H1 (cell line): ENCODE results near the gene CDK5RAP2. TPM values are rescaled to one million over a fixed set of nuclear protein-coding genes. Genes with fewer than 3 reads are reported as not detected.

ENCODE experiments used
- CTCF ChIA-PET: fragments of 300-600 bp; sonication (Branson Sonifier 250); formaldehyde crosslinking; loops from one replicate; lab custom pipeline; 2021; ENCODE audit not compliant: partially characterized antibody; lab: Charles Lee
- POLR2A ChIA-PET: fragments of 300-600 bp; sonication (Branson Sonifier 250); formaldehyde crosslinking; loops from one replicate; lab custom pipeline; 2021; ENCODE audit warnings: inconsistent platforms; ENCODE audit not compliant: partially characterized antibody; lab: Charles Lee
- DNase-seq, 2 experiments: peaks; one replicate each; pipeline versions ENCODE4 v3.0.0 to v3.0.0-alpha.2; 2010 to 2022; ENCODE audit warnings: low spot score in 2 of 2, low read depth in 1 of 2, mixed read lengths in 1 of 2
- FAIRE-seq: peaks from 2 replicates; lab custom pipeline; 2011; peaks lifted over from hg19 to GRCh38; lab: Jason Lieb, UNC
- H2AFZ ChIP-seq: 2 replicates; pipeline ENCODE4 v1.8.1; 2012; ENCODE audit warnings: low read length, inconsistent platforms
- H2AK5ac ChIP-seq: 2 replicates; pipeline ENCODE4 v1.6.1; 2013; ENCODE audit warnings: low read depth, low read length
- H2BK120ac ChIP-seq: replicated peaks from 2 replicates; pipeline ENCODE3; 2013; ENCODE audit warnings: low read depth, low read length, inconsistent platforms
- H2BK12ac ChIP-seq: 2 replicates; pipeline ENCODE4 v1.6.1; 2013; ENCODE audit warnings: low read depth, low read length
- H2BK15ac ChIP-seq: 2 replicates; pipeline ENCODE4 v1.6.1; 2013; ENCODE audit warnings: low read length
- H2BK20ac ChIP-seq: 2 replicates; pipeline ENCODE4 v1.6.1; 2013; ENCODE audit warnings: low read length
- H2BK5ac ChIP-seq: 2 replicates; pipeline ENCODE4 v1.6.1; 2013; ENCODE audit warnings: low read depth, low read length
- H3K14ac ChIP-seq: 2 replicates; pipeline ENCODE4 v1.6.1; 2013; ENCODE audit warnings: inconsistent platforms; ENCODE audit not compliant: insufficient read length
- H3K18ac ChIP-seq: 2 replicates; pipeline ENCODE4 v1.6.1; 2013; ENCODE audit warnings: low read length; ENCODE audit errors: extremely low read depth
- H3K23ac ChIP-seq: 2 replicates; pipeline ENCODE4 v1.6.1; 2013; ENCODE audit warnings: inconsistent platforms; ENCODE audit not compliant: insufficient read length
- H3K23me2 ChIP-seq: 2 replicates; pipeline ENCODE4 v1.6.1; 2013; ENCODE audit warnings: low read depth, low read length
- H3K27ac ChIP-seq: 2 replicates; pipeline ENCODE4 v1.6.1; 2011; ENCODE audit warnings: low read depth, low read length, inconsistent platforms
- H3K27me3 ChIP-seq, 4 experiments: replicated peaks in 1 of 4; 1 replicate in 1 of 4; 2 replicates in 3 of 4; pipeline versions ENCODE4 v1.6.1 to v1.8.1; 2011 to 2013; ENCODE audit warnings: low read length in 3 of 4, mild to moderate bottlenecking in 3 of 4, inconsistent platforms in 2 of 4, mixed read lengths in 2 of 4, moderate library complexity in 1 of 4; ENCODE audit not compliant: control insufficient read depth in 3 of 4, insufficient read depth in 3 of 4; ENCODE audit errors: extremely low read depth in 1 of 4
- H3K36me3 ChIP-seq, 4 experiments: 2 replicates each; pipeline versions ENCODE4 v1.6.1 to v1.8.1; 2011 to 2013; ENCODE audit warnings: mild to moderate bottlenecking in 4 of 4, low read length in 3 of 4, moderate library complexity in 2 of 4, control low read depth in 1 of 4, inconsistent platforms in 1 of 4; ENCODE audit not compliant: insufficient read depth in 4 of 4, control insufficient read depth in 2 of 4
- H3K4ac ChIP-seq: replicated peaks from 2 replicates; pipeline ENCODE3; 2013; ENCODE audit warnings: low read length, low read depth, mixed read lengths, inconsistent platforms; ENCODE audit not compliant: insufficient read length
- H3K4me1 ChIP-seq, 4 experiments: replicated peaks in 1 of 4; 1 replicate in 1 of 4; 2 replicates in 3 of 4; pipeline versions ENCODE4 v1.6.1 to v1.8.1; 2011 to 2013; ENCODE audit warnings: low read length in 3 of 4, inconsistent platforms in 2 of 4, mixed read lengths in 1 of 4; ENCODE audit not compliant: insufficient read depth in 4 of 4, control insufficient read depth in 3 of 4
- H3K4me2 ChIP-seq, 2 experiments: 2 replicates each; pipeline versions ENCODE4 v1.6.1 to v1.8.1; 2011 to 2013; ENCODE audit warnings: low read depth in 2 of 2, low read length in 2 of 2, control low read depth in 1 of 2, inconsistent platforms in 1 of 2, mild to moderate bottlenecking in 1 of 2; ENCODE audit not compliant: insufficient read depth in 1 of 2
- H3K4me3 ChIP-seq, 4 experiments: fragments of 200-600, 300-600 bp in 1 of 4; sonication (generic), shearing (Covaris generic), sonication (Bioruptor Twin) in 1 of 4; 2 replicates each; pipeline versions ENCODE4 v1.5.1 to v1.8.1; 2011 to 2016; ENCODE audit warnings: low read length in 4 of 4, low read depth in 3 of 4, control low read depth in 2 of 4, inconsistent platforms in 2 of 4, mild to moderate bottlenecking in 2 of 4, mixed read lengths in 1 of 4, moderate library complexity in 1 of 4; ENCODE audit not compliant: insufficient read depth in 2 of 4; ENCODE audit errors: extremely low read depth in 1 of 4
- H3K56ac ChIP-seq: replicated peaks from 2 replicates; pipeline ENCODE3; 2013; ENCODE audit warnings: low read depth, mild to moderate bottlenecking, mixed read lengths, low read length, inconsistent platforms; ENCODE audit not compliant: insufficient read length
- H3K79me1 ChIP-seq: 2 replicates; pipeline ENCODE4 v1.6.1; 2013; ENCODE audit warnings: low read depth, low read length, control low read depth
- H3K79me2 ChIP-seq, 2 experiments: 2 replicates each; pipeline versions ENCODE4 v1.6.1 to v1.8.1; 2012 to 2013; ENCODE audit warnings: low read length in 2 of 2, mild to moderate bottlenecking in 2 of 2, inconsistent platforms in 1 of 2; ENCODE audit not compliant: insufficient read depth in 2 of 2, control insufficient read depth in 1 of 2
- H3K9ac ChIP-seq, 4 experiments: replicated peaks in 1 of 4; 1 replicate in 1 of 4; 2 replicates in 3 of 4; pipeline versions ENCODE4 v1.6.1 to v1.8.1; 2011 to 2013; ENCODE audit warnings: low read depth in 3 of 4, low read length in 3 of 4, control low read depth in 2 of 4, mild to moderate bottlenecking in 2 of 4, moderate library complexity in 2 of 4, inconsistent platforms in 1 of 4; ENCODE audit errors: extremely low read depth in 1 of 4
- H3K9me3 ChIP-seq, 2 experiments: 2 replicates each; pipeline versions ENCODE4 v1.6.1 to v1.8.1; 2012 to 2013; ENCODE audit warnings: mild to moderate bottlenecking in 2 of 2, moderate library complexity in 2 of 2, control low read depth in 1 of 2, inconsistent platforms in 1 of 2, low read depth in 1 of 2, low read length in 1 of 2, mixed read lengths in 1 of 2; ENCODE audit not compliant: insufficient read depth in 2 of 2
- H4K20me1 ChIP-seq, 2 experiments: replicated peaks in 1 of 2; 2 replicates each; pipeline versions ENCODE3 to v1.8.1; 2011 to 2013; ENCODE audit warnings: inconsistent platforms in 2 of 2, low read length in 2 of 2, mild to moderate bottlenecking in 1 of 2; ENCODE audit not compliant: insufficient read depth in 2 of 2, control insufficient read depth in 1 of 2
- H4K5ac ChIP-seq: 2 replicates; pipeline ENCODE4 v1.6.1; 2013; ENCODE audit warnings: low read length, low read depth, mixed read lengths, inconsistent platforms; ENCODE audit not compliant: insufficient read length
- H4K8ac ChIP-seq: 2 replicates; pipeline ENCODE4 v1.8.0; 2013; ENCODE audit warnings: mild to moderate bottlenecking, moderate library complexity, low read length, inconsistent platforms; ENCODE audit not compliant: insufficient read depth; ENCODE audit errors: extremely low read depth
- H4K91ac ChIP-seq: replicated peaks from 2 replicates; pipeline ENCODE3; 2013; ENCODE audit warnings: low read length, mixed read lengths, inconsistent platforms; ENCODE audit not compliant: insufficient read length
- BRCA1 ChIP-seq: IDR thresholded peaks from 2 replicates; pipeline ENCODE4 v1.6.1; 2012; ENCODE audit warnings: low read depth, low read length, improper control_type of control experiment
- EZH2 ChIP-seq: fragments of 200-600 bp; sonication (generic); IDR thresholded peaks from 2 replicates; pipeline ENCODE4 v1.7.1; 2012; ENCODE audit warnings: low read depth, mild to moderate bottlenecking, moderate library complexity, low read length, inconsistent platforms; ENCODE audit not compliant: severe bottlenecking
- GABPA ChIP-seq: IDR thresholded peaks from 2 replicates; pipeline ENCODE4 v1.6.1; 2011; ENCODE audit warnings: mild to moderate bottlenecking, low read length, moderate library complexity, borderline replicate concordance; ENCODE audit not compliant: insufficient read depth
- NANOG ChIP-seq: IDR thresholded peaks from 2 replicates; pipeline ENCODE4 v1.6.1; 2011; ENCODE audit warnings: low read length, low read depth, mild to moderate bottlenecking, inconsistent platforms; ENCODE audit not compliant: insufficient read depth, poor library complexity, severe bottlenecking
- PHF8 ChIP-seq: fragments of 200-600 bp; sonication (generic); conservative IDR thresholded peaks from 2 replicates; pipeline ENCODE4 v1.7.1; 2012; ENCODE audit warnings: low read depth, mild to moderate bottlenecking, inconsistent platforms, low read length, moderate library complexity
- TAF1 ChIP-seq: IDR thresholded peaks from 2 replicates; pipeline ENCODE4 v1.6.1; 2011; ENCODE audit warnings: mild to moderate bottlenecking, low read depth, low read length
- YY1 ChIP-seq: IDR thresholded peaks from 2 replicates; pipeline ENCODE4 v1.6.1; 2011; ENCODE audit warnings: low read depth, mild to moderate bottlenecking, low read length
- WGBS, 2 experiments: shearing (Covaris generic) in 1 of 2; methylation state at CpG; one replicate each; pipeline versions ENCODE4 v1.1.6 to v1.1.7; 2013 to 2015; ENCODE audit warnings: low lambda C conversion rate in 2 of 2, mixed read lengths in 2 of 2, inconsistent platforms in 1 of 2, low coverage in 1 of 2, missing lambda C conversion rate in 1 of 2; ENCODE audit not compliant: insufficient replicate concordance in 2 of 2, insufficient coverage in 1 of 2, insufficient read length in 1 of 2; ENCODE audit errors: extremely low coverage in 1 of 2, missing lambda C conversion rate in 1 of 2; 5-methylcytosine and 5-hydroxymethylcytosine counted together
- polyA plus RNA-seq, 7 experiments: library from polyadenylated mRNA; depleted of rRNA in 3 of 7; stranded (reverse) in 5 of 7; unstranded in 2 of 7; fragments of >200 nt in 5 of 7; fragments of 200-250 nt in 2 of 7; gene quantifications; 1 replicate in 5 of 7; 2 replicates in 1 of 7; 4 replicates in 1 of 7; pipeline versions ENCODE4 v1.2.1 to v1.2.3, GENCODE V29; 2011 to 2013; ENCODE audit warnings: missing spikeins in 2 of 7, mixed read lengths in 2 of 7
- total RNA-seq: library from RNA; stranded (reverse); fragmentation: NEBNext Ultra II Directional; extraction: Animal tissue kit (Norgen Biotek cat#: 25700); gene quantifications from 2 replicates; pipeline ENCODE4 v1.2.1, GENCODE V29; 2021
- TF ChIP-seq, protein P1 (sequence below), 3 experiments: IDR thresholded peaks; 1 replicate in 2 of 3; 2 replicates in 1 of 3; pipeline versions ENCODE4 v1.5.1 to v1.6.1; 2011; ENCODE audit warnings: low read length in 3 of 3, mild to moderate bottlenecking in 3 of 3, inconsistent platforms in 2 of 3, low read depth in 1 of 3, moderate library complexity in 1 of 3; ENCODE audit not compliant: insufficient read depth in 1 of 3; ENCODE audit errors: control extremely low read depth in 1 of 3
- TF ChIP-seq, protein P2 (sequence below): IDR thresholded peaks from 2 replicates; pipeline ENCODE4 v1.6.1; 2012; ENCODE audit warnings: inconsistent platforms

CDK5RAP2 gene
- total and polyA plus RNA-seq, 2 of the 8 experiments (the other 6 are each of a cell fraction or from before 2014, with no cell fraction given) = 19.8 to 49.4 TPM

DNA sequence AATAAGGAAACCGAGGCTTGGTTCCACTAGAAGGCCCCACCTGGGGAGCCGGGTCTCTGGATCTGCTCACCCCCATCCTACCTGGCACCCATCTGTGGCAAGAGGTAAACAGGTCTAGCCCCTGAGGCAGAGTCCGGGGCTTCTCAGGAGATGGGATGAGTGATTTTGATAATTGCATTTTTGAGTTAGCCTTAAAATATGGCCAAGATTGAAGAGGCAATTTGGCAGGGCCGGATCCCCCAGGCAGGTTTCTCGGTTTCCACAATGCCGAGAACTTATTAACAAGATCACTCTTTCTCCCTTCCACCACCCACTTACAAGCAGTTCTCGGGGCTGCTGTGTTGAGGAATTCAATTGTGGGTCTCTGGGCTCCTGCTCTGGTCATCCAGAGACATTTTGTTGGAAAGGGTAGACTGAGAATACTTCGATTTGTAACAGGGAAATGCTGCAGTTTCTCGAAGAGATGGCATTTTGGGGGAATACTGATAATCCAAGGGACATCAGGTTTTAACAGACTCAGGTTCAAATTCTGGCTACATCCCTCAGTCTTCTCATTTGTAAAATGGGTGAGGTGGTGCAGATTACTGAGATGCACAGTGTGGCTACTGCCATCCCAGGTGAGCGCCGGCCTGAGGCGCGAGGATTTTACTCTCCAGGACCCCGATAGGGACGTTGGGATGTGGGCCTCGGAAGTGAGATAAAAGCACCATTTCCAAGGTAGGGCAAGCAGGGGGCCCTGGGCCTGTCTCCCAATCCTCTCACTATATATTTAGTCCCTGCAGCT, 194.2 kb downstream of the CDK5RAP2 start:
- no peaks in the 10 kb centered on the region for H3K79me1 ChIP-seq
- H3K36me3 ChIP-seq = peaks cover 4 to 13% (median 10%) of the 10 kb centered on the region in 4 experiments; a peak in 5 of 8 replicates
- H3K79me2 ChIP-seq = no peaks in the 10 kb centered on the region
- H3K23me2 ChIP-seq = no peaks in the 10 kb centered on the region
- H2BK120ac ChIP-seq = no peak overlapping the region
- no peak overlapping the region for H2BK20ac ChIP-seq
- H3K23ac ChIP-seq = no peak overlapping the region
- H3K27ac ChIP-seq = no peak overlapping the region
- H4K5ac ChIP-seq = no peak overlapping the region
- DNase-seq = no peak
- H3K27me3 ChIP-seq = no peaks in the 10 kb centered on the region; a peak in 1 of 7 replicates
- H2BK15ac ChIP-seq = no peak overlapping the region
- no peak overlapping the region for H3K4me2 ChIP-seq
- H3K4me1 ChIP-seq = 0 out of 7 replicates have a peak, but pooled peaks cover 0 to 7% (median 0%) of the 10 kb centered on the region in 4 experiments
- H4K8ac ChIP-seq = no peak overlapping the region
- no peak overlapping the region for H4K91ac ChIP-seq
- H2AFZ ChIP-seq = no peak overlapping the region
- H2BK5ac ChIP-seq = no peak overlapping the region
- no peak overlapping the region for H3K18ac ChIP-seq
- H3K14ac ChIP-seq = no peak overlapping the region
- no peak overlapping the region for H3K9ac ChIP-seq
- H3K4ac ChIP-seq = no peak overlapping the region
- no peaks in the 10 kb centered on the region for H4K20me1 ChIP-seq
- H3K9me3 ChIP-seq = no peaks in the 10 kb centered on the region
- FAIRE-seq = no peak
- no peak overlapping the region for H3K56ac ChIP-seq
- 93% methylated on average over 16 of the region's 16 CpGs; no CpG with 5 or more reads in 1 of the 2 experiments for WGBS, 2 experiments
- POLR2A ChIA-PET = interaction anchor here (1.7 kb wide), 1 partner anchor 27 kb away, joined by 5 read pairs; no protein-coding TSS in a partner anchor
- CTCF ChIA-PET = interaction anchor here (1.1 to 3.6 kb wide), 2 partner anchors 53 to 91 kb away, joined by 4 to 26 read pairs; no protein-coding TSS in a partner anchor
- no peak overlapping the region for H2AK5ac ChIP-seq
- H2BK12ac ChIP-seq = no peak overlapping the region
- no peak overlapping the region for H3K4me3 ChIP-seq
- no peak for TF ChIP-seq GABPA
- TF ChIP-seq NANOG = no peak
- TF ChIP-seq, protein P1, sequence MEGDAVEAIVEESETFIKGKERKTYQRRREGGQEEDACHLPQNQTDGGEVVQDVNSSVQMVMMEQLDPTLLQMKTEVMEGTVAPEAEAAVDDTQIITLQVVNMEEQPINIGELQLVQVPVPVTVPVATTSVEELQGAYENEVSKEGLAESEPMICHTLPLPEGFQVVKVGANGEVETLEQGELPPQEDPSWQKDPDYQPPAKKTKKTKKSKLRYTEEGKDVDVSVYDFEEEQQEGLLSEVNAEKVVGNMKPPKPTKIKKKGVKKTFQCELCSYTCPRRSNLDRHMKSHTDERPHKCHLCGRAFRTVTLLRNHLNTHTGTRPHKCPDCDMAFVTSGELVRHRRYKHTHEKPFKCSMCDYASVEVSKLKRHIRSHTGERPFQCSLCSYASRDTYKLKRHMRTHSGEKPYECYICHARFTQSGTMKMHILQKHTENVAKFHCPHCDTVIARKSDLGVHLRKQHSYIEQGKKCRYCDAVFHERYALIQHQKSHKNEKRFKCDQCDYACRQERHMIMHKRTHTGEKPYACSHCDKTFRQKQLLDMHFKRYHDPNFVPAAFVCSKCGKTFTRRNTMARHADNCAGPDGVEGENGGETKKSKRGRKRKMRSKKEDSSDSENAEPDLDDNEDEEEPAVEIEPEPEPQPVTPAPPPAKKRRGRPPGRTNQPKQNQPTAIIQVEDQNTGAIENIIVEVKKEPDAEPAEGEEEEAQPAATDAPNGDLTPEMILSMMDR (IDR thresholded peaks at IDR 0.05; ENCODE audit: control extremely low read depth in 1 of 3, insufficient read depth in 1 of 3, low read depth in 1 of 3, low read length in 3 of 3) = no peak
- no peak for TF ChIP-seq TAF1
- no peak for TF ChIP-seq PHF8
- no peak for TF ChIP-seq EZH2
- TF ChIP-seq, protein P2, sequence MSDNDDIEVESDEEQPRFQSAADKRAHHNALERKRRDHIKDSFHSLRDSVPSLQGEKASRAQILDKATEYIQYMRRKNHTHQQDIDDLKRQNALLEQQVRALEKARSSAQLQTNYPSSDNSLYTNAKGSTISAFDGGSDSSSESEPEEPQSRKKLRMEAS = no peak
- TF ChIP-seq BRCA1 = no peak
- TF ChIP-seq YY1 = no peak
